Tongue (tissue), 2 donors: ENCODE results near the gene ZNF519. TPM values are rescaled to one million over a fixed set of nuclear protein-coding genes. Genes with fewer than 3 reads are reported as not detected.
A peak's percentile ranks its signal among the peaks of the same experiment; 100 is the strongest.
"Not testable (repeated sequence)": the region's sequence is repeated elsewhere in the genome, so short reads cannot be mapped to it uniquely, and the experiment has no call there.

Source experiments
- DNase-seq: peaks from one replicate; pipeline ENCODE4 v3.0.0-alpha.2; 2015
- total RNA-seq: library from RNA; depleted of rRNA; stranded (reverse); fragments of >200 nt; gene quantifications from one replicate; pipeline ENCODE4 v1.2.3, GENCODE V29; 2014

Gene ZNF519
- total RNA-seq: 11.6 TPM

- DNase-seq: peak; percentile 98
These were observed at the start of gene ZNF519 for GRCh38 chr18:14132271-14132700. Gene ZNF519, minus strand, starts transcription at chr18:14132435. Its CDS starts 158 bp downstream, at chr18:14132277.

GRCh38 chr18:14179306-14179705 is 47.1 kb upstream of the ZNF519 start:
- DNase-seq: no peak

GRCh38 chr18:14178321-14179196 is 46.3 kb upstream of the ZNF519 start:
- peak; percentile 70 for DNase-seq

GRCh38 chr18:14177540-14178320 is 45.5 kb upstream of the ZNF519 start:
- not testable (repeated sequence) for DNase-seq

- not testable (repeated sequence) for DNase-seq
These were observed 43.2 kb upstream of the ZNF519 start for GRCh38 chr18:14175404-14175803.

- no peak for DNase-seq
These were observed 42.5 kb upstream of the ZNF519 start for GRCh38 chr18:14174706-14175085.

GRCh38 chr18:14174002-14174705 is 41.9 kb upstream of the ZNF519 start:
- not testable (repeated sequence) for DNase-seq

GRCh38 chr18:14173116-14173951 is 41.1 kb upstream of the ZNF519 start:
- not testable (repeated sequence) for DNase-seq

- DNase-seq: not testable (repeated sequence)
These were observed 40.2 kb upstream of the ZNF519 start for GRCh38 chr18:14172142-14173115.

- not testable (repeated sequence) for DNase-seq
These were observed 39.3 kb upstream of the ZNF519 start for GRCh38 chr18:14171301-14172141.

- not testable (repeated sequence) for DNase-seq
These were observed 38.3 kb upstream of the ZNF519 start for GRCh38 chr18:14170367-14171036.

- DNase-seq: not testable (repeated sequence)
These were observed 30.7 kb upstream of the ZNF519 start for GRCh38 chr18:14162915-14163314.

- DNase-seq: not testable (repeated sequence)
These were observed 19.4 kb upstream of the ZNF519 start for GRCh38 chr18:14151564-14152113.

- DNase-seq: not testable (repeated sequence)
These were observed 18.5 kb upstream of the ZNF519 start for GRCh38 chr18:14150766-14151165.

- DNase-seq: not testable (repeated sequence)
These were observed 17.7 kb upstream of the ZNF519 start for GRCh38 chr18:14149916-14150420.

GRCh38 chr18:14149121-14149850 is 17.1 kb upstream of the ZNF519 start:
- not testable (repeated sequence) for DNase-seq
